Osteoblast (primary cell): ENCODE data around the gene FAAP100. TPM values are rescaled to one million over a fixed set of nuclear protein-coding genes. Genes with fewer than 3 reads are reported as not detected.
A peak's percentile ranks its signal among the peaks of the same experiment; 100 is the strongest.

Experiments used
- DNase-seq: peaks from one replicate; pipeline ENCODE4 v3.0.0; 2011; ENCODE audit warnings: low spot score, mixed read lengths; ENCODE audit not compliant: insufficient read length; ENCODE audit errors: missing footprints
- H2AFZ ChIP-seq: 2 replicates; pipeline ENCODE4 v1.6.0; 2011; ENCODE audit warnings: mild to moderate bottlenecking, low read length
- H3K27ac ChIP-seq: 2 replicates; pipeline ENCODE4 v1.5.1; 2011; ENCODE audit warnings: mild to moderate bottlenecking, low read depth, low read length, moderate library complexity
- H3K27me3 ChIP-seq: 2 replicates; pipeline ENCODE4 v1.6.0; 2012; ENCODE audit warnings: mild to moderate bottlenecking, control low read depth, inconsistent platforms, low read length, moderate library complexity; ENCODE audit not compliant: insufficient read depth
- H3K36me3 ChIP-seq: 2 replicates; pipeline ENCODE4 v1.5.1; 2011; ENCODE audit warnings: mild to moderate bottlenecking, low read length, control low read depth, moderate library complexity; ENCODE audit not compliant: insufficient read depth
- H3K4me1 ChIP-seq: 2 replicates; pipeline ENCODE4 v1.5.1; 2011; ENCODE audit warnings: mild to moderate bottlenecking, low read length, control low read depth, moderate library complexity; ENCODE audit not compliant: insufficient read depth
- H3K4me2 ChIP-seq: 2 replicates; pipeline ENCODE4 v1.6.0; 2011; ENCODE audit warnings: mild to moderate bottlenecking, low read length; ENCODE audit not compliant: insufficient read depth
- H3K4me3 ChIP-seq: fragments of 200-600 bp; sonication (generic); 3 replicates; pipeline ENCODE4 v1.5.1; 2012; ENCODE audit warnings: mild to moderate bottlenecking, low read length, inconsistent platforms; ENCODE audit not compliant: insufficient read depth
- H3K79me2 ChIP-seq: 2 replicates; pipeline ENCODE4 v1.6.0; 2012; ENCODE audit warnings: mild to moderate bottlenecking, low read length, control low read depth, inconsistent platforms; ENCODE audit not compliant: insufficient read depth
- H3K9me3 ChIP-seq: 2 replicates; pipeline ENCODE4 v1.5.1; 2011; ENCODE audit warnings: low read depth, low read length, control low read depth
- H4K20me1 ChIP-seq: 2 replicates; pipeline ENCODE4 v1.6.0; 2012; ENCODE audit warnings: mild to moderate bottlenecking, low read length, control low read depth; ENCODE audit not compliant: insufficient read depth
- total RNA-seq: library from RNA; depleted of rRNA; stranded (reverse); fragments of >200 nt; gene quantifications from 2 replicates; pipeline ENCODE4 v1.2.3, GENCODE V29; 2012
- TF ChIP-seq, protein P1 (sequence below): IDR thresholded peaks from 2 replicates; pipeline ENCODE4 v1.5.1; 2011; ENCODE audit warnings: mild to moderate bottlenecking, low read depth, low read length, moderate library complexity; ENCODE audit errors: extremely low read depth

The FAAP100 gene
- total RNA-seq, 1 donor, result 44.5 TPM

GRCh38 chr17:81512562-81513371, 39.4 kb downstream of the FAAP100 start, which contains the start of gene ACTG1:
Gene ACTG1 (minus strand): TSS chr17:81512799. CDS start chr17:81512354, 445 bp downstream.
- peaks cover 39% of the 10 kb centered on the region for H3K36me3 ChIP-seq
- H3K9me3 ChIP-seq, result no peaks in the 10 kb centered on the region
- peaks cover 31% of the 10 kb centered on the region for H3K4me1 ChIP-seq
- H3K4me2 ChIP-seq, result peak within 1 kb of the TSS; percentile 99
- peaks cover 54% of the 10 kb centered on the region for H4K20me1 ChIP-seq
- DNase-seq, result peak; percentile 100
- H3K27ac ChIP-seq, result peak within 1 kb of the TSS; percentile 63
- peaks cover 73% of the 10 kb centered on the region for H3K79me2 ChIP-seq
- H3K4me3 ChIP-seq, result peak within 1 kb of the TSS; percentile 96
- no peak within 1 kb of the TSS for H2AFZ ChIP-seq
- TF ChIP-seq, protein P1, sequence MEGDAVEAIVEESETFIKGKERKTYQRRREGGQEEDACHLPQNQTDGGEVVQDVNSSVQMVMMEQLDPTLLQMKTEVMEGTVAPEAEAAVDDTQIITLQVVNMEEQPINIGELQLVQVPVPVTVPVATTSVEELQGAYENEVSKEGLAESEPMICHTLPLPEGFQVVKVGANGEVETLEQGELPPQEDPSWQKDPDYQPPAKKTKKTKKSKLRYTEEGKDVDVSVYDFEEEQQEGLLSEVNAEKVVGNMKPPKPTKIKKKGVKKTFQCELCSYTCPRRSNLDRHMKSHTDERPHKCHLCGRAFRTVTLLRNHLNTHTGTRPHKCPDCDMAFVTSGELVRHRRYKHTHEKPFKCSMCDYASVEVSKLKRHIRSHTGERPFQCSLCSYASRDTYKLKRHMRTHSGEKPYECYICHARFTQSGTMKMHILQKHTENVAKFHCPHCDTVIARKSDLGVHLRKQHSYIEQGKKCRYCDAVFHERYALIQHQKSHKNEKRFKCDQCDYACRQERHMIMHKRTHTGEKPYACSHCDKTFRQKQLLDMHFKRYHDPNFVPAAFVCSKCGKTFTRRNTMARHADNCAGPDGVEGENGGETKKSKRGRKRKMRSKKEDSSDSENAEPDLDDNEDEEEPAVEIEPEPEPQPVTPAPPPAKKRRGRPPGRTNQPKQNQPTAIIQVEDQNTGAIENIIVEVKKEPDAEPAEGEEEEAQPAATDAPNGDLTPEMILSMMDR, result no peak
- H3K27me3 ChIP-seq, result no peaks in the 10 kb centered on the region

DNA sequence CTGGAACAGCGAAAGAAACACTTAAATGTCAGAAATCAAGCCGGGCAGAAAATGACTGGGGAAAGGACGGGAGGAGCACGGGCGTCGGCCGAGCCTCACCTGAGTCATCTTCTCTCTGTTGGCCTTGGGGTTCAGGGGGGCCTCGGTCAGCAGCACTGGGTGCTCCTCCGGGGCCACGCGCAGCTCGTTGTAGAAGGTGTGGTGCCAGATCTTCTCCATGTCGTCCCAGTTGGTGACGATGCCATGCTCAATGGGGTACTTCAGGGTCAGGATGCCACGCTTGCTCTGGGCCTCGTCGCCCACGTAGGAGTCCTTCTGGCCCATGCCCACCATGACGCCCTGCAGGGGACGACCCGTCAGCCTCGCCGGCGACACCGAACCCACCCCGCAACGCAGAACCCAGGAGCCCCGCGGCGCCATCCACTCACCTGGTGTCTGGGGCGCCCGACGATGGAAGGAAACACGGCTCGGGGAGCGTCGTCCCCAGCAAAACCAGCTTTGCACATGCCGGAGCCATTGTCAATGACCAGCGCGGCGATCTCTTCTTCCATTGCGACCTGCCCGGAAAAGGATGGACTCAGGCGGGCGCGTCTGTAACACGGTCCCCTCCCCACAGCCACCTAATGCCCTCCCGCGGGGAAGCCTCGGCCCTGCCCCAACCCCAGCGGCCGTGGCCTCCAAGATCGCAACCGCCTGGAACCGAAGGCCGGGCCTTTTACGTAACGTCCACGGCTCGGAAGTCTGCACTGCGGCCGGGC, 40.2 kb downstream of the FAAP100 start:
- no peak overlapping the region for H2AFZ ChIP-seq
- peak; percentile 91 for DNase-seq
- H3K4me2 ChIP-seq, result peak overlapping the region; percentile 99
- H3K4me3 ChIP-seq, result peak overlapping the region; percentile 96
- peaks cover 66% of the 10 kb centered on the region for H3K79me2 ChIP-seq
- peaks cover 24% of the 10 kb centered on the region for H3K4me1 ChIP-seq
- H3K9me3 ChIP-seq, result no peaks in the 10 kb centered on the region
- H3K36me3 ChIP-seq, result peaks cover 39% of the 10 kb centered on the region
- TF ChIP-seq, protein P1, result no peak
- H3K27ac ChIP-seq, result peak overlapping the region; percentile 58
- no peaks in the 10 kb centered on the region for H3K27me3 ChIP-seq
- H4K20me1 ChIP-seq, result peaks cover 52% of the 10 kb centered on the region

- peaks cover 49% of the 10 kb centered on the region for H4K20me1 ChIP-seq
Observed at GRCh38 chr17:81511554-81511803, 40.7 kb downstream of the FAAP100 start.

More at GRCh38 chr17:81511554-81511803, 40.7 kb downstream of the FAAP100 start:
- no peak for DNase-seq
- Histone ChIP-seq H3K27me3 (no peaks in the 10 kb centered on the region), H3K4me1 (peaks cover 19% of the 10 kb centered on the region), H3K4me3 (peak overlapping the region; percentile 96), H2AFZ (no peak overlapping the region), H3K36me3 (peaks cover 39% of the 10 kb centered on the region), H3K4me2 (peak overlapping the region; percentile 99), H3K9me3 (no peaks in the 10 kb centered on the region), H3K79me2 (peaks cover 61% of the 10 kb centered on the region), H3K27ac (peak overlapping the region; percentile 58)
- TF ChIP-seq, protein P1, result no peak
